Right lobe of liver (tissue), 4 donors: ENCODE data around the gene ZNF709.

Source experiments
- POLR2A ChIP-seq: fragments of 450-650 bp; IDR thresholded peaks from one replicate; pipeline ENCODE4 v1.6.1; 2017; ENCODE audit warnings: antibody characterized with exemption, mild to moderate bottlenecking
- TF ChIP-seq, protein P1 (sequence below), 4 donors: fragments of 200-600 bp in 3 of 4; fragments of 450-650 bp in 1 of 4; IDR thresholded peaks; one replicate each; pipeline versions ENCODE4 v1.5.1 to v1.8.0; 2016 to 2022; ENCODE audit warnings: antibody characterized with exemption in 4 of 4, mild to moderate bottlenecking in 2 of 4
- donor health status: DM: no; HTN: no; CAD: no.
- donor health status: DM: no; HTN: no; CAD: no.
- donor health status: DM: no; HTN: yes; CAD: no.

DNA sequence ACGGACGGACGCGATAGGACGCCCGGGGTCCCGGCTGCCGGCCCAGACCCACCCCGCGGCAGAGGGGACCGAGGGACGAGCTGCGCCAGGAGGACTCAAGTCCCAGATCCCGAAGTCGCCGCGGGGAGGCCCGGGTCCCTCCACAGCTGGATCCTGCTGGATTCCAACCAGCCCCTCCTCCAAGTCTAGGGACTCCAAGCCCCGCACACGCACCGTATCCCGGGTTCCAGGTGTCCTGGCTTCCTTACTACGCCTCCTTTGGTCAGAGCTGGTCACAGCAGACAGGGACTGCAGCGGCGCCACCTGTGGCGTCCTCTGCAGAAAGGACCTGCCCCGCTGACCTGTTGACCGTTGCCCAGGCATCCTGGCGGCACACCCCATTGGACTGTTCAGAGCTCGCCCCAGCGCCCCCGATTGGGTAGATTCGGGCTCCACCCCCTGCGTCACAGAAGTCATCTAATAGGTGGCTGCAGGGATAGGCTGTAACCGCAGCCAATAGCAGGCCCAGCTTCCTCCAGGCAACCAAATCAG is 29.0 kb upstream of the ZNF709 start:
- TF ChIP-seq, protein P1, sequence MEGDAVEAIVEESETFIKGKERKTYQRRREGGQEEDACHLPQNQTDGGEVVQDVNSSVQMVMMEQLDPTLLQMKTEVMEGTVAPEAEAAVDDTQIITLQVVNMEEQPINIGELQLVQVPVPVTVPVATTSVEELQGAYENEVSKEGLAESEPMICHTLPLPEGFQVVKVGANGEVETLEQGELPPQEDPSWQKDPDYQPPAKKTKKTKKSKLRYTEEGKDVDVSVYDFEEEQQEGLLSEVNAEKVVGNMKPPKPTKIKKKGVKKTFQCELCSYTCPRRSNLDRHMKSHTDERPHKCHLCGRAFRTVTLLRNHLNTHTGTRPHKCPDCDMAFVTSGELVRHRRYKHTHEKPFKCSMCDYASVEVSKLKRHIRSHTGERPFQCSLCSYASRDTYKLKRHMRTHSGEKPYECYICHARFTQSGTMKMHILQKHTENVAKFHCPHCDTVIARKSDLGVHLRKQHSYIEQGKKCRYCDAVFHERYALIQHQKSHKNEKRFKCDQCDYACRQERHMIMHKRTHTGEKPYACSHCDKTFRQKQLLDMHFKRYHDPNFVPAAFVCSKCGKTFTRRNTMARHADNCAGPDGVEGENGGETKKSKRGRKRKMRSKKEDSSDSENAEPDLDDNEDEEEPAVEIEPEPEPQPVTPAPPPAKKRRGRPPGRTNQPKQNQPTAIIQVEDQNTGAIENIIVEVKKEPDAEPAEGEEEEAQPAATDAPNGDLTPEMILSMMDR (IDR thresholded peaks at IDR 0.05), result no peak
- no peak for TF ChIP-seq POLR2A
